Colonic mucosa (tissue), 4 donors: Measurements from ENCODE around the gene DDX3X. TPM values are rescaled to one million over a fixed set of nuclear protein-coding genes. Genes with fewer than 3 reads are reported as not detected.
"Not testable (repeated sequence)": the region's sequence is repeated elsewhere in the genome, so short reads cannot be mapped to it uniquely, and the experiment has no call there.

Source experiments
- DNase-seq: peaks from one replicate; pipeline ENCODE4 v3.0.0-alpha.2; 2020
- H3K27ac ChIP-seq: fragments of 200-600 bp; one replicate; pipeline ENCODE4 v1.8.0; 2021
- H3K27me3 ChIP-seq: fragments of 200-600 bp; one replicate; pipeline ENCODE4 v1.8.0; 2021
- H3K36me3 ChIP-seq: fragments of 200-600 bp; one replicate; pipeline ENCODE4 v1.8.0; 2021
- H3K4me1 ChIP-seq: fragments of 200-600 bp; one replicate; pipeline ENCODE4 v1.8.0; 2021; ENCODE audit warnings: mild to moderate bottlenecking
- H3K4me3 ChIP-seq: fragments of 200-600 bp; one replicate; pipeline ENCODE4 v1.8.0; 2021
- H3K9ac ChIP-seq, 2 donors: one replicate each; pipeline ENCODE4 v1.7.0; 2013; ENCODE audit warnings: control low read depth in 2 of 2, low read depth in 2 of 2, low read length in 2 of 2
- H3K9me3 ChIP-seq: fragments of 200-600 bp; one replicate; pipeline ENCODE4 v1.8.0; 2021
- intact Hi-C: fragments of 100-400 bp; cut with DNase I; formaldehyde crosslinking; loops from one replicate; pipeline ENCODE4 v1.14.1; 2022
- total RNA-seq, 2 donors: library from RNA; stranded (reverse); fragmentation: NEBNext Ultra II Directional in 1 of 2; extraction: Animal tissue kit (Norgen Biotek cat#: 25700) in 1 of 2; gene quantifications; one replicate each; pipeline ENCODE4 v1.2.1, GENCODE V29; 2021
- TF ChIP-seq, protein P1 (sequence below): fragments of 200-600 bp; IDR thresholded peaks from one replicate; pipeline ENCODE4 v1.8.0; 2022; ENCODE audit warnings: antibody characterized with exemption, mild to moderate bottlenecking
- donor health status: healthy.
- donor health status: DM: no; HTN: no; CAD: no.
- donor health status: DM: no; HTN: no; CAD: no.

The DDX3X gene
- total RNA-seq, result 100 to 1,000 TPM; 192 to 318 TPM

DNA sequence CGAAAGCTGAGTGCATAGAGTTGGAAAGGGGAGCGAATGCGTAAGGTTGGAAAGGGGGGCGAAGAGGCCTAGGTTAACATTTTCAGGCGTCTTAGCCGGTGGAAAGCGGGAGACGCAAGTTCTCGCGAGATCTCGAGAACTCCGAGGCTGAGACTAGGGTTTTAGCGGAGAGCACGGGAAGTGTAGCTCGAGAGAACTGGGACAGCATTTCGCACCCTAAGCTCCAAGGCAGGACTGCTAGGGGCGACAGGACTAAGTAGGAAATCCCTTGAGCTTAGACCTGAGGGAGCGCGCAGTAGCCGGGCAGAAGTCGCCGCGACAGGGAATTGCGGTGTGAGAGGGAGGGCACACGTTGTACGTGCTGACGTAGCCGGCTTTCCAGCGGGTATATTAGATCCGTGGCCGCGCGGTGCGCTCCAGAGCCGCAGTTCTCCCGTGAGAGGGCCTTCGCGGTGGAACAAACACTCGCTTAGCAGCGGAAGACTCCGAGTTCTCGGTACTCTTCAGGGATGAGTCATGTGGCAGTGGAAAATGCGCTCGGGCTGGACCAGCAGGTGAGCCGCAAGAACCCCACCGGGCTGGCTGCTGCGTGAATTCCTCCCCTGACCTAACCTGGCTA lies at the start of gene DDX3X:
DDX3X (plus strand) TSS at position 419 of the 619 bp plus-strand sequence; CDS start at position 510, 91 bp downstream.
- Histone ChIP-seq H3K9me3 (no peaks in the 10 kb centered on the region), H3K4me3 (peak within 1 kb of the TSS; percentile 80), H3K27me3 (no peaks in the 10 kb centered on the region), H3K9ac (peak within 1 kb of the TSS; percentile 100), H3K27ac (peak within 1 kb of the TSS; percentile 92), H3K36me3 (no peaks in the 10 kb centered on the region), H3K4me1 (peaks cover 6% of the 10 kb centered on the region)
- TF ChIP-seq, protein P1, sequence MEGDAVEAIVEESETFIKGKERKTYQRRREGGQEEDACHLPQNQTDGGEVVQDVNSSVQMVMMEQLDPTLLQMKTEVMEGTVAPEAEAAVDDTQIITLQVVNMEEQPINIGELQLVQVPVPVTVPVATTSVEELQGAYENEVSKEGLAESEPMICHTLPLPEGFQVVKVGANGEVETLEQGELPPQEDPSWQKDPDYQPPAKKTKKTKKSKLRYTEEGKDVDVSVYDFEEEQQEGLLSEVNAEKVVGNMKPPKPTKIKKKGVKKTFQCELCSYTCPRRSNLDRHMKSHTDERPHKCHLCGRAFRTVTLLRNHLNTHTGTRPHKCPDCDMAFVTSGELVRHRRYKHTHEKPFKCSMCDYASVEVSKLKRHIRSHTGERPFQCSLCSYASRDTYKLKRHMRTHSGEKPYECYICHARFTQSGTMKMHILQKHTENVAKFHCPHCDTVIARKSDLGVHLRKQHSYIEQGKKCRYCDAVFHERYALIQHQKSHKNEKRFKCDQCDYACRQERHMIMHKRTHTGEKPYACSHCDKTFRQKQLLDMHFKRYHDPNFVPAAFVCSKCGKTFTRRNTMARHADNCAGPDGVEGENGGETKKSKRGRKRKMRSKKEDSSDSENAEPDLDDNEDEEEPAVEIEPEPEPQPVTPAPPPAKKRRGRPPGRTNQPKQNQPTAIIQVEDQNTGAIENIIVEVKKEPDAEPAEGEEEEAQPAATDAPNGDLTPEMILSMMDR, result peak; percentile 23
- intact Hi-C loops, result no loop called here
- DNase-seq, result peak; percentile 93

DNA sequence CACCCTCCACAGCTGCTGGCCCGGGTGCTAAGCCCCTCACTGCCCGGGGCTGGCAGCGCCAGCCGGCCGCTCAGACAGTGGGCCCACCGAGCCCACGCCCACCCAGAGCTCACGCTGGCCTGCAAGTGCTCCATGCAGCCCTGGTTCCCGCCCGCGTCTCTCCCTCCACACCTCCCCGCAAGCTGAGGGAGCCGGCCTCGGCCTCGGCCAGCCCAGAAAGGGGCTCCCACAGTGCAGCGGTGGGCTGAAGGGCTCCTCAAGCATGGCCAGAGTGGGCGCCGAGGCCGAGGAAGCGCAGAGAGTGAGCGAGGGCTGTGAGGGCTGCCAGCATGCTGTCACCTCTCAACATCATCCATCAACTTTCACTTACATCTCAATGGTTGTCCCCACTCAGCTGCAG lies 48.0 kb upstream of the DDX3X start:
- H3K4me3 ChIP-seq, H3K27me3 ChIP-seq, H3K4me1 ChIP-seq, H3K27ac ChIP-seq, H3K36me3 ChIP-seq, DNase-seq, H3K9ac ChIP-seq, intact Hi-C loops, H3K9me3 ChIP-seq: not testable (repeated sequence)

DNA sequence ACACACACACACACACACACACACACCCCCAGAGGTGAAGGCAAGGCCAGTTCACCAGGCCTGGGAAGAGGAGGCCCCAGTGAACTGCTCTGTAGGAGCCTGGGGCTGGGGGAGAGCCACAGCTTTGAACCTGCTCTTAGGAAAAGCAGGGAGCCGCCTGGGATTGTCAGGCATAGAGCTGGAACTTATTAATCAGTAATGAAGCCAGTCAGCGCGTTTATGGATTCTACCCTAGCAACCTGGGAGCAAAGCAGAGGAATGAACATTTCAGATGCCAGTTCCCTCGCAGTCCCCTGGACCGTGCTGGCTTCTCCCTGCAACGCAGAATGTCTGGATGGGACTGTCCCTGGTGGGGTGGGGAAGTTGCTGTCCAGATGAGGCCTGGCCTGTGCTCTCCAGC lies 45.3 kb upstream of the DDX3X start:
- intact Hi-C loops, result no loop called here
- TF ChIP-seq, protein P1, result no peak
- Histone ChIP-seq H3K9me3 (no peaks in the 10 kb centered on the region), H3K9ac (no peak overlapping the region), H3K4me1 (no peaks in the 10 kb centered on the region), H3K27ac (no peak overlapping the region), H3K36me3 (no peaks in the 10 kb centered on the region), H3K4me3 (no peak overlapping the region), H3K27me3 (no peaks in the 10 kb centered on the region)
- no peak for DNase-seq

DNA sequence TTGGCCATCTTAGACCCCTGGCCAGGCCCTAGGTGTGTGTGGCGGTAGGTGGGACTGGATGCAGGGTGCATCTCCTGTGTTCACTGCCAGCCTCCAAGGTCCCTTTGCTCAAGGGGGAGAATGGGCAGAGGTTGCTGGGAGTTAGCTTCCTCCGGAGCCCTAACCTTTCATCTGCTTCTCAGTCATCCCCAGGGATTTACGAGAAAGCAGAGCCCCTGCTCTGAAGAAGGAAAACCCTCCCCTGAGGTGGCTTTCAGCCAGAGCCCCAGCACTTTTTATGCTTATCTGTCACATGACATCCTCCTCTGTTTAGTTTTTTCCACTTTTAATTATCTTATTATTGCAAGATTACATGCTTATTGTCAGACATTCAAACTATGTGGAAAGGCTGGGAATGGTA lies 44.9 kb upstream of the DDX3X start:
- DNase-seq, result no peak
- Histone ChIP-seq H3K9ac (no peak overlapping the region), H3K36me3 (no peaks in the 10 kb centered on the region), H3K27me3 (no peaks in the 10 kb centered on the region), H3K4me3 (no peak overlapping the region), H3K4me1 (no peaks in the 10 kb centered on the region), H3K27ac (no peak overlapping the region), H3K9me3 (no peaks in the 10 kb centered on the region)
- TF ChIP-seq, protein P1, result no peak
- intact Hi-C loops, result no loop called here

DNA sequence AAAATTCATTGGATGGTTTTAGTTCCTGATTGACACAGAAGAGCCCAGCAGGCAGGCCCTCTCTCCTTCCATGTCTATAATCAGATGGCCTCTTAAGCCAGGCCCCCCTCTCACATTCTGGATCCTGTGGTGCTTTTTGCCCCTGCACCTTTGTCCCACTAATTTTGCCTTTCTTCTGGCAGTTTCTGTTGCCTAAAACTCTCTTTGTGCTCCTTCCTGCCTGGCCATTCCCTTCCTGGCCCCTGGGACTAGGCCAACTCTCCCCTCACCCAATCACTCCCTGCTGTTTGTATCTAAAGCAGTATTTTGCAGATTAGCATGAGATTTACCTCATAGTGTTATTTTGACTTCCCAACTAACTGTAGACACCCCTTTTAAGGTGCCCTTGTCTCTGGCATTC lies 42.7 kb upstream of the DDX3X start:
- H3K4me1 ChIP-seq, result no peaks in the 10 kb centered on the region
- H3K9ac ChIP-seq, result no peak overlapping the region
- no peaks in the 10 kb centered on the region for H3K27me3 ChIP-seq
- no peak overlapping the region for H3K4me3 ChIP-seq
- intact Hi-C loops, result no loop called here
- DNase-seq, result no peak
- TF ChIP-seq, protein P1, result no peak
- H3K27ac ChIP-seq, result no peak overlapping the region
- H3K36me3 ChIP-seq, result no peaks in the 10 kb centered on the region
- H3K9me3 ChIP-seq, result no peaks in the 10 kb centered on the region

DNA sequence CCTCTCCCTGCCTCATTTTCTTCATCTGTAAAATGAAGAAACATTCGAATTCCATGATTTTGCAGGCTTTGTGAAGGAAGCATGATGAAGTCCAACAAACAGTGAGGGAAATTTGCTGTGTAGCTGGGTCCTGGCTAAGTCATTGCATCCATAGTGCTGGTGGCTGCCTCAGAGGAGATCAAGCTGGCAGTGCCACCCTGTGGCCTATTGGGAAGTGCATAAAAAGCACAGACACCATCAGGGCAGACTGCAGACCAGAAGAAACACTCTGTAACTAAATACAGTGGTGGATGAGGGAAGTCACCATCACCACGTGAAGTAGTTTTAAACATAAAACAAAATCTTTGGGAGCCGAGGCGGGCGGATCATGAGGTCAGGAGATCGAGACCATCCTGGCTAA lies 40.7 kb upstream of the DDX3X start:
- TF ChIP-seq, protein P1, result no peak
- Histone ChIP-seq H3K36me3 (no peaks in the 10 kb centered on the region), H3K9me3 (no peaks in the 10 kb centered on the region), H3K27me3 (no peaks in the 10 kb centered on the region), H3K4me3 (no peak overlapping the region), H3K27ac (no peak overlapping the region), H3K4me1 (no peaks in the 10 kb centered on the region), H3K9ac (no peak overlapping the region)
- intact Hi-C loops, result no loop called here
- DNase-seq, result no peak
